ENCODE data around the gene DMRTB1. TPM values are rescaled to one million over a fixed set of nuclear protein-coding genes. Genes with fewer than 3 reads are reported as not detected.

DMRTB1 gene
- total RNA-seq, 1 experiment from 2014 or later: not detected

DNA sequence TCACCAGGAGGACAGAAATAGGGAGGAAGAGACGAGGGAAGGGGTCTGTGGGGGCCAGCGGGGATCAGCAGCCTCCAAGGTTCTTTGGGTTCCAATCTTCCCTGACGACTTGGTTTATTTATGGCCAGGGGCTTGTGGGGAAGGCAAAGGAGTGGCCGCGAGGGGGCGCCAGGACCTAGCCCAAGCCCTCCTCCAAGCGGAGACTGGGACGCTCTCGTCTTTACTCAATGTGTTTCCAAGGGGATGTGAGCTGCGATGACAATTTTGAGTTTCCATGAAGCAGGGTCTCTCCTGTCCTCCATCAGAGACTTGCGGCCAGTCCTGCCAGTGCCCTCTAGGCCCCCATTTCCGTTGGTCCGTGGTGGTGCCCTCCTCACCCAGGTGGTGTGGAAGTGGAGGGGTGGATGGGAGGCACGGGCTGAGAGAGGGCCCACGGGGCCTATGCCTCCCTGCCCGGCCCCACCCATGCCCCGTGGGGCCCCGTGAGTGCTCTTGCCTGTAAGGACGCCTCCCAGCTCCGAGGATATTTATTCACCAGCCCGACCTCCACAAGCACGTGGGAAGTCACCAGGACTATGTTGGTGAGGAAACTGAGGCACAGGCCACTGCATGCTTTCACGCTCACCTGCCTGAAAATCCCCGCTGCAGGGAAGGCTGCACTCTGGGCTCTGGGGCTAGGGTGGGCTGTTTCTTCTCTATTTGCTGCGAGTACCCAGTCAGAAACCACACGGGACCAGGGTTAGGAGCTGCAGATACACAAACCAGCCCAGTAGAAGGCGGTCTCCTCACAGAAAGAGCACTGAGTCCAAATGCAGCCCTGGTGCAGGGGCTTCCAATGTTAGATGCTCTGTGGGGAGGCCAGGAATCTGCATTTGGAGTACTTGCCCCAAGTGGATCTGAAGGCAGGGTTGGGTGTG is 26.5 kb downstream of the DMRTB1 start:
- no peaks in the 10 kb centered on the region for H3K36me3 Mint-ChIP-seq (ENCODE audit: insufficient read depth, unreplicated experiment)
- TF ChIP-seq, protein P1, sequence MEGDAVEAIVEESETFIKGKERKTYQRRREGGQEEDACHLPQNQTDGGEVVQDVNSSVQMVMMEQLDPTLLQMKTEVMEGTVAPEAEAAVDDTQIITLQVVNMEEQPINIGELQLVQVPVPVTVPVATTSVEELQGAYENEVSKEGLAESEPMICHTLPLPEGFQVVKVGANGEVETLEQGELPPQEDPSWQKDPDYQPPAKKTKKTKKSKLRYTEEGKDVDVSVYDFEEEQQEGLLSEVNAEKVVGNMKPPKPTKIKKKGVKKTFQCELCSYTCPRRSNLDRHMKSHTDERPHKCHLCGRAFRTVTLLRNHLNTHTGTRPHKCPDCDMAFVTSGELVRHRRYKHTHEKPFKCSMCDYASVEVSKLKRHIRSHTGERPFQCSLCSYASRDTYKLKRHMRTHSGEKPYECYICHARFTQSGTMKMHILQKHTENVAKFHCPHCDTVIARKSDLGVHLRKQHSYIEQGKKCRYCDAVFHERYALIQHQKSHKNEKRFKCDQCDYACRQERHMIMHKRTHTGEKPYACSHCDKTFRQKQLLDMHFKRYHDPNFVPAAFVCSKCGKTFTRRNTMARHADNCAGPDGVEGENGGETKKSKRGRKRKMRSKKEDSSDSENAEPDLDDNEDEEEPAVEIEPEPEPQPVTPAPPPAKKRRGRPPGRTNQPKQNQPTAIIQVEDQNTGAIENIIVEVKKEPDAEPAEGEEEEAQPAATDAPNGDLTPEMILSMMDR (IDR thresholded peaks at IDR 0.05; ENCODE audit: unreplicated experiment): peak; percentile 89
- H3K27ac Mint-ChIP-seq (ENCODE audit: unreplicated experiment): no peak overlapping the region
- peaks cover 9% of the 10 kb centered on the region for H3K4me1 Mint-ChIP-seq (ENCODE audit: low read depth, unreplicated experiment)
- BruUV-seq (replicated peaks): no TSS peak
- H3K9me3 Mint-ChIP-seq (ENCODE audit: low read depth, unreplicated experiment): no peaks in the 10 kb centered on the region
- peak; percentile 85 for DNase-seq
- no peak overlapping the region for H3K4me3 Mint-ChIP-seq (ENCODE audit: low read depth, unreplicated experiment)
- intact Hi-C loops (cut with micrococcal nuclease; ENCODE audit: unreplicated experiment): loop anchor here (1.0 to 2.0 kb wide), 2 partner anchors 197 to 269 kb away; no protein-coding TSS in a partner anchor
- CTCF ChIA-PET: interaction anchor here (0.7 to 0.9 kb wide), 2 partner anchors 197 to 326 kb away, joined by 4 to 8 read pairs; no protein-coding TSS in a partner anchor
- H3K27me3 Mint-ChIP-seq (ENCODE audit: unreplicated experiment): peaks cover 100% of the 10 kb centered on the region

DNA sequence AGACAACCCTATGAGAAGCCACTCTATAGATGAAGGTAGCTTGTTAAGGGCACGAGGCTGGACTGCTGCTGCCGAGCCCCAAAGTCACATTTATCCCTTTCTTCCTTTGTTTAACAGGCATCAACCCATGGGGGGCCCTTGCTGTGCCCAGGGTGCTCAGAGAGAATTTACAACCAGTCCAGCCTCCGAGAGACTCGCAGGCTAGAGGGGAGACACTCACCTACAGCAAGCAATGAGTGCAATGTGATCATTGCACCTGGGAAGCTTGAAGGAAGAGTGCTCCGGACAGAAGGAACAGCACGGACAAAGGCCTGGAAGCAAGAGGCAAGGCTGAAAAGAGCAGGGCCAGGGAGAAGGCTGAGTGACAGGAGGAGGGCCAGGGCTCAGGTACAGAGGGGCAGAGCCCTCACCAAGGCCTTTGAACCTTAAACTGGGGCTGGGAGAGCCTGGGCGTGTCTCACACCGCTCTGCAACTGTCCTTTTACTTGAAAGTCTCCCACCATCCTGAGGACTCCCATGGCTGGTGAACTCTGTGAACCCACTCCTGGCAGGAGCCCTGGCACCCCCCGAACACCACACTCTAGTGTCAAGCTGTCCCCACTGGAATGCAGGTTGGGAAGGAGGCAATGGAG is 27.3 kb downstream of the DMRTB1 start:
- Mint-ChIP-seq H3K4me1 (ENCODE audit: low read depth, unreplicated experiment) (peaks cover 9% of the 10 kb centered on the region), H3K4me3 (ENCODE audit: low read depth, unreplicated experiment) (no peak overlapping the region), H3K27ac (ENCODE audit: unreplicated experiment) (no peak overlapping the region), H3K27me3 (ENCODE audit: unreplicated experiment) (peaks cover 100% of the 10 kb centered on the region), H3K9me3 (ENCODE audit: low read depth, unreplicated experiment) (no peaks in the 10 kb centered on the region), H3K36me3 (ENCODE audit: insufficient read depth, unreplicated experiment) (no peaks in the 10 kb centered on the region)
- TF ChIP-seq, protein P1 (IDR thresholded peaks at IDR 0.05; ENCODE audit: unreplicated experiment): no peak
- CTCF ChIA-PET: interaction anchor here (0.6 to 2.6 kb wide), 2 partner anchors 196 to 473 kb away, joined by 3 to 6 read pairs; no protein-coding TSS in a partner anchor
- no TSS peak for BruUV-seq (replicated peaks)
- DNase-seq: no peak
- intact Hi-C loops (cut with micrococcal nuclease; ENCODE audit: unreplicated experiment): no loop called here

DNA sequence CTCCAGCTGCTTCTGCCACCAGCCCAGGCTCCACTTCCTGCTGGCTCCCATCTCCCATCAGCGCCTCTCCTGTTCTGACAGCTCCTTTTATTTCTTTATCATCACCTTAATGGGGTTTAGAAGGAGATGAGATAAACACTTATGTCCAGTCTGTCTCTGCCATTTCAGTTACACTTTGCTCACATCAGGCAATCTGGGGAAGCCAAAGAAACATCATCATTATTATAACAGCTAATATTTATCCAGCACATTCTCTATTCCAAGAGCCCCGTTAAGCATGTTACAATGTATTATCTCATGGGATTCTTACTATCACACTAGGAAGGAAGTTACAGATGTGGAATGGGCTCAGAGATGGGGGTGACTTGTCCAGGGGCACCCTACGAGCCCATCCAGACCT is 31.2 kb downstream of the DMRTB1 start:
- peaks cover 94% of the 10 kb centered on the region for H3K27me3 Mint-ChIP-seq (ENCODE audit: unreplicated experiment)
- DNase-seq: no peak
- TF ChIP-seq, protein P1 (IDR thresholded peaks at IDR 0.05; ENCODE audit: unreplicated experiment): no peak
- no peak overlapping the region for H3K27ac Mint-ChIP-seq (ENCODE audit: unreplicated experiment)
- H3K4me3 Mint-ChIP-seq (ENCODE audit: low read depth, unreplicated experiment): no peak overlapping the region
- H3K9me3 Mint-ChIP-seq (ENCODE audit: low read depth, unreplicated experiment): no peaks in the 10 kb centered on the region
- H3K4me1 Mint-ChIP-seq (ENCODE audit: low read depth, unreplicated experiment): peaks cover 9% of the 10 kb centered on the region
- no TSS peak for BruUV-seq (replicated peaks)
- intact Hi-C loops (cut with micrococcal nuclease; ENCODE audit: unreplicated experiment): no loop called here
- no peaks in the 10 kb centered on the region for H3K36me3 Mint-ChIP-seq (ENCODE audit: insufficient read depth, unreplicated experiment)
- CTCF ChIA-PET: no interaction called here

DNA sequence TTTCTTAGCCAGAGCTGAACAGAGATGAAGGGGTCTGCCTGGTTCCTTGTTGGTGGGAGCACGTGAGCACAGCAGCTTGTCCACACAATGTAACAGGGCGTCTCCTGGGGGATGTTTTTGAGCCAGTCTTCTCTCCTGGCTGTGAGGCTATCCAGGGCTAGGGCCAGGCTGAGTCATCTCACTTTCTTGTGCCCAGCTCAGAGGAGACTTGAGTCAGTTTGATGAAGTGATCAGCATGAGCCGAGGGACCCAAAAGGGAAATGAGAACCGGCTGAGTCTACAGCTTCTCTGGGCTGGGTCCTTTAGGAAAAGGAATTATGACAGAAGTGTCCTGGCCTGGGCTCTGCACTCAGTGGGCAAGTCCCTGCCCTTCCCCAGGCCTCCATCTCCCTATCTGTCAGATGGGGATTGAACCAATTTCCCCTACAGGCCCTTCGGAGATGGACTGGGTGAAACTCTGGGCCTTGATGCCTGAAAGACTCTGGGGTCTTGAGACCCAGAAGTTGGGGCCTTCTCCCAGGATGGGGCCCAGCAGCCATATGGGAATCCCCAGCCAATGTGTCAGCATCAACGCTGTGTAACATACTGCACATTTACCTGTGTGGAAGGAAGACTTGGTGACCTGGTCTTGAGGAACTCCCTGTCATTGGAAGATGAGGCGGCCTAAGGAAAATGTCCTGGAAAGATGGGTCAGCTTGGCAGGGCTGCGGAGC is 36.6 kb downstream of the DMRTB1 start:
- Mint-ChIP-seq H3K4me1 (ENCODE audit: low read depth, unreplicated experiment) (no peaks in the 10 kb centered on the region), H3K36me3 (ENCODE audit: insufficient read depth, unreplicated experiment) (no peaks in the 10 kb centered on the region), H3K27me3 (ENCODE audit: unreplicated experiment) (peaks cover 94% of the 10 kb centered on the region), H3K27ac (ENCODE audit: unreplicated experiment) (no peak overlapping the region), H3K4me3 (ENCODE audit: low read depth, unreplicated experiment) (no peak overlapping the region), H3K9me3 (ENCODE audit: low read depth, unreplicated experiment) (no peaks in the 10 kb centered on the region)
- no peak for DNase-seq
- BruUV-seq (replicated peaks): no TSS peak
- CTCF ChIA-PET: no interaction called here
- intact Hi-C loops (cut with micrococcal nuclease; ENCODE audit: unreplicated experiment): no loop called here
- TF ChIP-seq, protein P1 (IDR thresholded peaks at IDR 0.05; ENCODE audit: unreplicated experiment): no peak

Measured in Calu3 (cell line).